ENCODE results near the gene SNTG2. TPM values are rescaled to one million over a fixed set of nuclear protein-coding genes. Genes with fewer than 3 reads are reported as not detected.

The SNTG2 gene
- total RNA-seq, 3 donors from 2014 or later (not counting 1 experiment from before 2014, with no cell fraction given) = not detected

- Mint-ChIP-seq H3K9me3 (peaks cover 0 to 3% of the 10 kb centered on the region in 2 donors), H3K27ac (no peak overlapping the region), H3K4me1 (peaks cover 6 to 19% of the 10 kb centered on the region in 2 donors), H3K36me3 (no peaks in the 10 kb centered on the region), H3K27me3 (ENCODE audit: low read depth in 2 of 2) (peaks cover 35 to 68% of the 10 kb centered on the region in 2 donors), H3K4me3 (no peak overlapping the region)
- no peak overlapping the region for H3K4me3 ChIP-seq (ENCODE audit: low read length)
- no peak overlapping the region for H3K27ac ChIP-seq (ENCODE audit: low read length)
- peaks cover 2% of the 10 kb centered on the region for H3K9me3 ChIP-seq (ENCODE audit: control insufficient read depth, insufficient read depth, low read length)
- H3K4me1 ChIP-seq (ENCODE audit: control insufficient read depth, insufficient read depth, low read length) = peaks cover 16% of the 10 kb centered on the region
- intact Hi-C loops (cut with micrococcal nuclease) = no loop called here
- no peaks in the 10 kb centered on the region for H3K36me3 ChIP-seq (ENCODE audit: control insufficient read depth, insufficient read depth, low read length)
- TF ChIP-seq CTCF (IDR thresholded peaks at IDR 0.05) = no peak
- peaks cover 16% of the 10 kb centered on the region for H3K27me3 ChIP-seq (ENCODE audit: control insufficient read depth, insufficient read depth, low read length)
- 98% methylated on average over 5 of the region's 5 CpGs for WGBS (ENCODE audit: insufficient coverage)
- no peak for DNase-seq
- ATAC-seq = no peak
Observed at GRCh38 chr2:945104-945503, 5.5 kb upstream of the SNTG2 start.

- peaks cover 21% of the 10 kb centered on the region for H3K4me1 ChIP-seq (ENCODE audit: control insufficient read depth, insufficient read depth, low read length)
- peaks cover 18% of the 10 kb centered on the region for H3K27me3 ChIP-seq (ENCODE audit: control insufficient read depth, insufficient read depth, low read length)
- H3K9me3 ChIP-seq (ENCODE audit: control insufficient read depth, insufficient read depth, low read length) = peaks cover 2% of the 10 kb centered on the region
- intact Hi-C loops (cut with micrococcal nuclease) = no loop called here
- H3K4me1 Mint-ChIP-seq = peaks cover 8 to 19% of the 10 kb centered on the region in 2 donors
- H3K4me3 Mint-ChIP-seq = peak overlapping the region; percentile 58
- no peak for TF ChIP-seq CTCF (IDR thresholded peaks at IDR 0.05)
- no peak overlapping the region for H3K27ac Mint-ChIP-seq
- peaks cover 0 to 3% of the 10 kb centered on the region in 2 donors for H3K9me3 Mint-ChIP-seq
- no peak overlapping the region for H3K27ac ChIP-seq (ENCODE audit: low read length)
- H3K36me3 Mint-ChIP-seq = no peaks in the 10 kb centered on the region
- 34% methylated on average over 6 of the region's 6 CpGs for WGBS (ENCODE audit: insufficient coverage)
- ATAC-seq = peak in 1 of 3 donors; percentile 36
- no peaks in the 10 kb centered on the region for H3K36me3 ChIP-seq (ENCODE audit: control insufficient read depth, insufficient read depth, low read length)
- peaks cover 32 to 60% of the 10 kb centered on the region in 2 donors for H3K27me3 Mint-ChIP-seq (ENCODE audit: low read depth in 2 of 2)
- peak in 1 of 2 donors; percentile 13 for DNase-seq
- no peak overlapping the region for H3K4me3 ChIP-seq (ENCODE audit: low read length)
Observed at GRCh38 chr2:946073-946948, 4.3 kb upstream of the SNTG2 start.

- no peak for TF ChIP-seq CTCF (IDR thresholded peaks at IDR 0.05)
- DNase-seq (peak in 1 of 2 donors; percentile 17), ATAC-seq (peak in 1 of 3 donors; percentile 30)
- Mint-ChIP-seq H3K4me3 (peak overlapping the region; percentile 56), H3K4me1 (peaks cover 13 to 24% of the 10 kb centered on the region in 2 donors), H3K27ac (no peak overlapping the region), H3K27me3 (ENCODE audit: low read depth in 2 of 2) (peaks cover 45 to 74% of the 10 kb centered on the region in 2 donors), H3K9me3 (peaks cover 0 to 3% of the 10 kb centered on the region in 2 donors), H3K36me3 (peaks cover 6% of the 10 kb centered on the region)
- Histone ChIP-seq H3K27ac (ENCODE audit: low read length) (no peak overlapping the region), H3K27me3 (ENCODE audit: control insufficient read depth, insufficient read depth, low read length) (peaks cover 33% of the 10 kb centered on the region), H3K4me1 (ENCODE audit: control insufficient read depth, insufficient read depth, low read length) (peaks cover 22% of the 10 kb centered on the region), H3K9me3 (ENCODE audit: control insufficient read depth, insufficient read depth, low read length) (peaks cover 2% of the 10 kb centered on the region), H3K36me3 (ENCODE audit: control insufficient read depth, insufficient read depth, low read length) (no peaks in the 10 kb centered on the region), H3K4me3 (ENCODE audit: low read length) (peak overlapping the region; percentile 26)
- WGBS (ENCODE audit: insufficient coverage) = 14% methylated on average over 28 of the region's 28 CpGs
- intact Hi-C loops (cut with micrococcal nuclease) = no loop called here
Observed at GRCh38 chr2:949384-950079, 1.1 kb upstream of the SNTG2 start.

Measured in natural killer cell (primary cell).